IPS DF 6.9 (cell line): Measurements from ENCODE around the gene SFTA2.

Source experiments
- DNase-seq: peaks from one replicate; pipeline ENCODE4 v3.0.0-alpha.2; 2013; ENCODE audit warnings: low read depth, low spot score
- H3K27ac ChIP-seq: one replicate; pipeline ENCODE4 v1.5.1; 2013; ENCODE audit warnings: low read length, control low read depth
- H3K27me3 ChIP-seq: 2 replicates; pipeline ENCODE4 v1.6.1; 2013; ENCODE audit warnings: mild to moderate bottlenecking, low read length; ENCODE audit not compliant: control insufficient read depth, insufficient read depth
- H3K36me3 ChIP-seq: 2 replicates; pipeline ENCODE4 v1.6.1; 2013; ENCODE audit warnings: low read length; ENCODE audit not compliant: control insufficient read depth, insufficient read depth
- H3K4me1 ChIP-seq: 2 replicates; pipeline ENCODE4 v1.6.1; 2013; ENCODE audit warnings: low read length; ENCODE audit not compliant: control insufficient read depth, insufficient read depth
- H3K4me3 ChIP-seq: 2 replicates; pipeline ENCODE4 v1.5.1; 2013; ENCODE audit warnings: mild to moderate bottlenecking, low read length
- H3K9me3 ChIP-seq: 2 replicates; pipeline ENCODE4 v1.6.1; 2013; ENCODE audit warnings: low read length, inconsistent platforms; ENCODE audit not compliant: control insufficient read depth, insufficient read depth
- WGBS: extraction: QIAGEN DNeasy Blood & Tissue Kit; methylation state at CpG from one replicate; pipeline ENCODE4 v1.1.7; 2013; ENCODE audit warnings: mixed read lengths, missing lambda C conversion rate; ENCODE audit not compliant: insufficient read length, insufficient coverage; 5-methylcytosine and 5-hydroxymethylcytosine counted together

Gene SFTA2

DNA sequence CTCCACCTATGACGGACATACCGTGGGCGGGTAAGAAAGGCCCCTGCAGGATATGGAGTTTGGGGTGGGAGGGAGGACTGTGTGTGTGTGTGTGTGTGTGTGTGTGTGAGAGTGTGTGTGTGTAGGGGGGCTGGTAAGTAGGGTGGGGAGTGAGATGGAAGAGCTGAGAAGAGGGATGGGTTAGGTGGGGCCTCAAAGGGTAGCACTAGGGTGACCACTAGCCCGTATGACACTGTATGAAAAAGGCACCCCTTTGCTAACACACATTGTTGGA, 40.6 kb downstream of the SFTA2 start:
- Histone ChIP-seq H3K36me3 (peaks cover 52% of the 10 kb centered on the region), H3K4me1 (peaks cover 4% of the 10 kb centered on the region; the same call in 1 of the 2 replicates), H3K27ac (no peak overlapping the region), H3K4me3 (no peak overlapping the region), H3K9me3 (no peaks in the 10 kb centered on the region), H3K27me3 (no peaks in the 10 kb centered on the region)
- WGBS: no CpG with 5 or more reads among the region's 4 CpGs
- no peak for DNase-seq

DNA sequence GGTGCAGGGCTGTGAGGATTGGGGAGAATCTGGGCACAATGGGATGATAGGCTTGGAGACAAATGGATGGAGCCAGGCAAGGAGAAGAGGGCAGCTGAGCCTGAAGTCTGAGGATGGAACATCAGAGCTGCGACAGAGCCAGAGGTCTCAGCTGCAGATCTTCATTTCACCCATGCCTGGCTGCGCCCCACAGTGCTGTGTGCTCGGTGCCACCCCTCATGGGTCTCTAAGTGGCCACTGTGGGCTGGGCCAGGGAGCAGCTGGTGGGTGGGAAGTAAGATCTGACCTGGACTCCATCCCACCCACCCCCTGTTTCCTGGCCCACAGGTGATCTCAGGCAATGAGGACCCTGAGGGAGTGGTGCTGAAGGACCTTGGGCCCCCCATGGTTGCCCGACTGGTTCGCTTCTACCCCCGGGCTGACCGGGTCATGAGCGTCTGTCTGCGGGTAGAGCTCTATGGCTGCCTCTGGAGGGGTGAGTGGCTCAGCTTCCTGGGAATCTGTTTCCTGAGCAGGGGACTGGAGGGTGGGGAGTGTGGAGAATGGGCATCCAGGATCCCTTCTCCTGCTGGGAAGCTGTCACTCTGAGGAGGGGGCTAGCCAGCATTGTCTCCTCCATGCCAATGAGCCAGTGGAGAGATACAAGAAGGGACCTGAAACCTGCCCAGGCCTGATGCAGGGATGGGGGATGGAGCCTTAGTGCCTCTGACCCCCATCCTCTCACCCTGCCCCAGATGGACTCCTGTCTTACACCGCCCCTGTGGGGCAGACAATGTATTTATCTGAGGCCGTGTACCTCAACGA, 41.1 kb downstream of the SFTA2 start:
- Histone ChIP-seq H3K27ac (no peak overlapping the region), H3K9me3 (no peaks in the 10 kb centered on the region), H3K27me3 (no peaks in the 10 kb centered on the region), H3K36me3 (peaks cover 49% of the 10 kb centered on the region), H3K4me1 (peaks cover 4% of the 10 kb centered on the region; the same call in 1 of the 2 replicates), H3K4me3 (no peak overlapping the region)
- DNase-seq: no peak
- WGBS: no CpG with 5 or more reads among the region's 12 CpGs

DNA sequence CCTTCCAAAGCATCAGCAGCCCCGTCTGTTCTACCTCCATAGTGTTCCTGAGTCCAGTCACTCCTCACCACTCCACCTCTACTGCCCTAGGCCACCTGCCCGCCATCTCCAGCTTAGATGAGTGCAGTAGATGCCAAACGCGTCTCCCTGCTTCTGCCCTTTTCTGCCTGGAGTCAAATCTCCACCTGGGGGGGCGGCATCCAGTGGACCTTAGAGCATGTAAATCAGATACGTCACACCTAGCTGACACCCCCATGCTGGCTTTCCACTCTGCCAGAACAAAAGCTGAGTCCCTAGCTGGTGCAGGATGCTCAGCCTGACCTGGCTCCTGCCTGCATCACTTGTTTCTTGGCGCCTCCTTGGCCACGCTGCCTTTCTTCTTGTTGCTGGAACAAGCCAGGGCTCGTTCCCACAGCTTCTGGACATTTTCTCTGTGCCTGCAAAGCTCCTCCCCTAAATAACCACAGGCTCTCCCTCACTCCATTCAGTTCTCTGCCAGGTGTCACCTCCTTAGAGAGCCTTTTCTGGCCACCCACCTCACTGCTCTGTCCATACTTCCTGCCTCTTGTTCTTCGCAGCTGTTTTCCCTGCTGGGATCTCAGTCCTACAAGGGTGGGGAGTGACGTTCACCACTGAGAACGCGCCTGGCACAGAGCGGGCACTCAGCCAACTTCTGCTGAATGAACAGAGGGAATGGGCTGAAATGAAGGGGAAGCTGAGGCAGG, 41.9 kb downstream of the SFTA2 start:
- Histone ChIP-seq H3K4me1 (peaks cover 9% of the 10 kb centered on the region), H3K9me3 (no peaks in the 10 kb centered on the region), H3K27me3 (no peaks in the 10 kb centered on the region), H3K27ac (no peak overlapping the region), H3K36me3 (peaks cover 44% of the 10 kb centered on the region), H3K4me3 (no peak overlapping the region)
- no peak for DNase-seq
- no CpG with 5 or more reads among the region's 14 CpGs for WGBS

DNA sequence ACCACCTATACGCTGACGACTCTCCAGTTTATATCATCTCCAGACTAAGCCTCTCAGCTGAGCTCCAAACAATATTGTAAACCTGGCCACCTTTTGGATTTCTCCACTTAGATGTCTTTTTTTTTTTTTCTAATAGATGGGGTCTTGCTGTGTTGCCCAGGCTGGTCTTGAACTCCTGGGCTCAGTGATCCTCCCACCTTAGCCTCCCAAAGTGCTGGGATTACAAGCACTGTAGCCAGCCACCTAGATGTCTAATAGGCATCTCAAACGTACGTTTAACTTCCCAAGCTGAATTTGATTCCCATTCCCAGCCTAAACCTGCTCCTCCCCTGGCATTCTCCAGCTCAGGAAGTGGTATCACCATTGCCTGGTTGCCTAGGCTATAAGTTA, 42.5 kb downstream of the SFTA2 start:
- no peak for DNase-seq
- Histone ChIP-seq H3K9me3 (no peaks in the 10 kb centered on the region), H3K4me1 (peaks cover 10% of the 10 kb centered on the region), H3K36me3 (peaks cover 38% of the 10 kb centered on the region), H3K27ac (no peak overlapping the region), H3K4me3 (no peak overlapping the region), H3K27me3 (no peaks in the 10 kb centered on the region)
- WGBS: no CpG with 5 or more reads among the region's 4 CpGs

DNA sequence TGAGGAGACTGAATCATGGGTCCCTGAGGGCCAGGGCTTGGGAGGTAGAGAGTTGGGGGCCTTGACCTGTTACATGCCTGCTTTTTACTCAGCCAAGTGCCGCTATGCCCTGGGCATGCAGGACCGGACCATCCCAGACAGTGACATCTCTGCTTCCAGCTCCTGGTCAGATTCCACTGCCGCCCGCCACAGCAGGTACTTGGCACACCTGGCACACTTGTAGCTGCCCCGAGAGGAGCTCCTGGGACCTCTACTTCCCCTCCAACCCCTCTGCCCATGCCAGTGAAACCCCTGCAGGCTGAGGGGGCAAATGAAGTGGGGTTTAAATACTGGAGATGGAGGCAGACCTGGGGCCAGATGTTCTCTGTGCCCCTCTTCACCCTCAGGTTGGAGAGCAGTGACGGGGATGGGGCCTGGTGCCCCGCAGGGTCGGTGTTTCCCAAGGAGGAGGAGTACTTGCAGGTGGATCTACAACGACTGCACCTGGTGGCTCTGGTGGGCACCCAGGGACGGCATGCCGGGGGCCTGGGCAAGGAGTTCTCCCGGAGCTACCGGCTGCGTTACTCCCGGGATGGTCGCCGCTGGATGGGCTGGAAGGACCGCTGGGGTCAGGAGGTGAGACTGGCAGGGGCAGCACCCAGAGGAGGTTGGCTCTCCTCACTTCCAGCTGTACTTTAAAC, 43.0 kb downstream of the SFTA2 start:
- H3K36me3 ChIP-seq: peaks cover 34% of the 10 kb centered on the region
- WGBS: no CpG with 5 or more reads among the region's 18 CpGs
- peaks cover 10% of the 10 kb centered on the region for H3K4me1 ChIP-seq
- H3K4me3 ChIP-seq: no peak overlapping the region
- H3K9me3 ChIP-seq: no peaks in the 10 kb centered on the region
- DNase-seq: no peak
- H3K27ac ChIP-seq: no peak overlapping the region
- no peaks in the 10 kb centered on the region for H3K27me3 ChIP-seq

DNA sequence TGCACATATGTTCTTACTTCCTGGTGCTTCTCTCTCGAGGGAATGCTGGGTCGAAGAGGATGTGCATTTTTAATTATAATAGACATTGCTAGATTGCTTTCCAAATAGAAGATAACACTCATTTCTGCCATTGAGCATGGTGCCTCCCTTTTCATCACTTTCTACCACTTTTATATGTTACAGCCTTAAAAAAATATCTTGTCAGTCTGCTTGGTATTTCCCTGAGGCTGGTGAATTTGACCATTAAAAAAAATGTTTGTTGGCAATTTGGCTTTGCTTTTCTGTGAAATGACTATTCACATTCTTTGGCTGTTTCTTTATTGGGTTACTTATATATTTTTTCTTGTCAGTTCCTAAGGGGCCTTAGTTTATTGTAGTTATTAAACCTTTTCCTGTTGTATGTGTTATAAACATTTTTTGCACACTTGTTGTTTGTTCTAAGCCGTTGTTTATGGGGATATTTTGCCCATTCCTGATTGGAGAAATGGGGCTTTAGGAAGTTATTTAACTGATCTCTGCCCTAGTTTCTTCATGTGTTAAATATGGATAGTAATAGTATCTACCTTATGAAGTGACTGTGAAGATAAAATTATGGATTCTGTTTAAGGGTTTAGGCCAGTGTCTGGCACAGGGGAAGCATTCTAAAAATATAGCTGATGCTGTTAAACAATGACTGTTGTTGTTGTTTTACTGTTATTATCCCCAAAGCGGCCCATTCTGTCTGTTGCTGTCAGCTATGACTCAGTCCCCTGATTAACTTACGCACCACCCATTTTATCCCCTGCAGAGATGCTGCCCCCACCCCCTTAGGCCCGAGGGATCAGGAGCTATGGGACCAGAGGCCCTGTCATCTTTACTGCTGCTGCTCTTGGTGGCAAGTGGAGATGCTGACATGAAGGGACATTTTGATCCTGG, 43.8 kb downstream of the SFTA2 start:
- H3K27me3 ChIP-seq: no peaks in the 10 kb centered on the region
- no CpG with 5 or more reads among the region's 6 CpGs for WGBS
- peaks cover 12% of the 10 kb centered on the region for H3K4me1 ChIP-seq
- peaks cover 29% of the 10 kb centered on the region for H3K36me3 ChIP-seq
- H3K9me3 ChIP-seq: no peaks in the 10 kb centered on the region
- H3K27ac ChIP-seq: no peak overlapping the region
- no peak for DNase-seq
- H3K4me3 ChIP-seq: no peak overlapping the region

DNA sequence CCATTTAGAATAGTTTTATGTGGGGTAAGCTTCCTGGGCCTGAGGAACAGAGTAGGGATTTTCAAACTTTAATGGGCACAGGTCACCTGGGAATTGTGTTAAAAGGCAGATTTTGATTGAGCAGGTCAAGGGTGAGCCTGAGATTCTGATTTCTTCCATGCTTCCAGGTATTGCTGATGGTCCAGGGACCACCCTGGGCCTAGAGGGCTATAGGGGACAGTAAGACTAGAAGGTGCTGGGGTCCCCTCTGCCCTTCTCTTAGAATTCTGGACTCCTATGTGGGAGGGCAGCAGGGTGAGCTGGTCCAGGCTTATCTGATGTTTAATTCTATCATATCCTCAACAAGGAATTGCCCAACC, 45.1 kb downstream of the SFTA2 start:
- no peaks in the 10 kb centered on the region for H3K27me3 ChIP-seq
- DNase-seq: no peak

DNA sequence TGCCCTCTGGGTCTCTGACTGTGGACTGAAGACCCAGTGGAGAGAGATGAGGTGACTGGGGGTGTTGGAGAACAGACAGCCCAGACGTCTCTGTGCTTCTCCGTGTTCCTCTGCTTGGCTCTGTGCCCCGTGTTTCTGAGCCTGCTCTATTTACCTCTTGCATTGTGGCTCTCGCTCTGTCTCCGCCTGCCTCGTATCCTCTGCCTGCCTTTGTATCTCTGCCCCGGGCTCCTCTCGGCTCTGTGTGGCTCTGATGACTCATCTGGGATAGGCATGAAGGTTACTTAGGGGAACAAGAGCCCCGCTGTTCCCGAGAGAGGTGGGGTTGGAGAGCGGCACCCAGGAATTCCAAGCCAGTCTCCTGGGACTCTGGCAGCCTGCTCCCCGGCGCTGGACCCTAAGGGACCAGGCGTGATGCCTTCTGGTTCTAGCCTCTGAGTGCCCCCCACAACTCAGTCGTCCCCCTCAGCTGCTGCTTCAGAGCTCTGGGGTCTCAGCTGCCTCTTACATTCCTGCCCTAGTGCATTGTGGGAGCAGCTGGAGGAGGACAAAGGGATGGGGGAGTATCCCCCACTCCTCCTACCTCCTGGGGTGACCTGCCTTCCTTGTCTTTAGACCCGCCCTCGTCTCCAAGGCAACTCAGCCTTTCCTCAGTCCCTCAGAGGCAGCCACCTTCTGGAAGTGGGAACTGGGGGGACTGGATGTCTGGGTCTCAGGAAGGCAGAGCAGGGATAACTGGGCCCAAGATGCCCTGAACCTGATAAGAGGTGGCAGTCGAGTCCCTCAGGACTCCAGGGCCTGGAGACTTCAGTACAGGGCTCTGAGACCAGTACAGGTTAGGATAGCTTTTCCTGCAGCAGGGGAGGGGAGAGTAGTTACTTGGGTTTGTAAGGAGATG, 45.7 kb downstream of the SFTA2 start:
- DNase-seq: no peak
- Histone ChIP-seq H3K27me3 (no peaks in the 10 kb centered on the region), H3K4me3 (peak overlapping the region; percentile 28; the same call in 1 of the 2 replicates), H3K27ac (no peak overlapping the region), H3K9me3 (no peaks in the 10 kb centered on the region), H3K36me3 (peaks cover 23% of the 10 kb centered on the region; the same call in 1 of the 2 replicates), H3K4me1 (peaks cover 20% of the 10 kb centered on the region)
- no CpG with 5 or more reads among the region's 18 CpGs for WGBS

More for the DNA sequence above, 45.1 kb downstream of the SFTA2 start:
- Histone ChIP-seq H3K4me1 (peaks cover 15% of the 10 kb centered on the region), H3K9me3 (no peaks in the 10 kb centered on the region), H3K27ac (no peak overlapping the region), H3K36me3 (peaks cover 25% of the 10 kb centered on the region; the same call in 1 of the 2 replicates), H3K4me3 (no peak overlapping the region)

DNA sequence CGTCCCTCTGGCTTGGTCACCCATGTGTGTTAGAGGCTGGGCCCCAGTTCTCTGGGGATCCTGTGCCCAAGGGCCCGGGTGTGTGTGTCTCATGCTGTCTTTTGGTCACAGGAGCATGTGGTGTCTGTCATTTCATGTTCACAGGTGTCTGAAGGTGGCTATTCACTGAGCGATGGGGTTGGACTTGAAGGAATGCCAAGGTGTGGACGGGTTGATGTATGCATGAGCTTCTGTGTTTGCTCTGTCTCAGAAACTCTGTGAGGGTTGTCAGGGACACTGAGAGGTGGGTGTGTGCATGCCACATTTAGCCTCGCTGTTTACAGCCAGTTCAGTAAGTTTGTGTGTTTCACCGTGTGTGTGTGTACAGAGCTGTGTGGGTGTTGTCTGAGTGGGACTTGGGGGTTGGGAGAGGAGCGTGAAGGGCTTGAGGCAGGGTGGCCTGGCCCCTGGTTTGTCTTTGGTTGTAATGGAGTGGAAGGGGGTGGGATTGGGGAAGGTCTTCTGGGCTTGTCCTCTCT, 46.4 kb downstream of the SFTA2 start:
- no CpG with 5 or more reads among the region's 7 CpGs for WGBS
- Histone ChIP-seq H3K27ac (no peak overlapping the region), H3K27me3 (no peaks in the 10 kb centered on the region), H3K9me3 (no peaks in the 10 kb centered on the region), H3K4me1 (peaks cover 20% of the 10 kb centered on the region), H3K4me3 (no peak overlapping the region; the same call in 1 of the 2 replicates), H3K36me3 (peaks cover 16% of the 10 kb centered on the region; the same call in 1 of the 2 replicates)
- no peak for DNase-seq
